T-helper 1 cell treated with Interleukin-12 subunit alpha and Interleukin-12 subunit beta and Interleukin-4 antibody, amounts not matched to agents 30 ng/mL and 1 ng/mL, for 36 hours (primary cell): ENCODE data around the gene IQGAP1. TPM values are rescaled to one million over a fixed set of nuclear protein-coding genes. Genes with fewer than 3 reads are reported as not detected.

Source experiments
- intact Hi-C: fragments of 100-400 bp; cut with micrococcal nuclease; formaldehyde crosslinking; loops from one replicate; pipeline ENCODE4 v1.15.1; 2024
- total RNA-seq: library from RNA; stranded (reverse); gene quantifications from 2 replicates; pipeline ENCODE4 v1.2.3, GENCODE V29; 2022

Gene IQGAP1
- total RNA-seq, 1 donor from 2014 or later: 196 TPM

GRCh38 chr15:90435652-90436337, 47.8 kb downstream of the IQGAP1 start:
- intact Hi-C loops: no loop called here

DNA sequence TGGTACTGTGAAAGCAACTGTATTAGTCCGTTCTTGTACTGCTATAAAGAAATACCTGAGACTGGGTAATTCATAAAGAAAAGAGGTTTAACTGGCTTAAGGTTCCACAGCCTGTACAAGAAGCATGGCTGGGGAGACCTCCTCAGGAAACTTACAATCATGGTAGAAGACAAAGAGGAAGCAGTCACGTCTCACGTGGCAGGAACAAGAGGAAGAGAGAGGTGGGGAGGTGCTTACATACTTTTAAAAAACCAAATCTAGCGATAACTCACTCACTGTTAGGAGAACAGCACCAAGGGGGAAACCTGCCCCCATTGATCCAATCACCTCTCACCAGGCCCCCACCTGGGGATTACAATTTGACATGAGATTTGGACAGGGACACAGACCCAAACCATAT, 48.9 kb downstream of the IQGAP1 start:
- intact Hi-C loops: no loop called here

GRCh38 chr15:90437516-90437915, 49.5 kb downstream of the IQGAP1 start:
- intact Hi-C loops: no loop called here

DNA sequence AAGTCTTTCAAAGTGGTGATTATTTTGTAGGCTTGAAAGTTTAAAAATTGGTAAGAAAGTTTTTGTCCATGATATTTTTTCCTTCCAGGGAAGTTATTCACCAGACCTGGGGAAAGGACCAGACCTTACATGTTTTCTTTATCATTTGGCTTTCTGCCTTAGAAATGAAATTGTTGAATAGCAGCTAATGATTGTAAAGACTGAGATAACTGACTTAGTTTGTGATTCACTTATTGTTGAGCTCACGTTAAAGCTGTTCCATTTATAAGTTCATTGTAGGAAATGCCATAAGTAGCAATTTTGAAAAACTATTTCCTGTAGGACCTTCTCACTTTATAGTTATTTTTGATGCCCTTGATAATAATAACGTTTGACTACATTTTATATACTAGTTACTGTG, 51.9 kb downstream of the IQGAP1 start:
- intact Hi-C loops: no loop called here

DNA sequence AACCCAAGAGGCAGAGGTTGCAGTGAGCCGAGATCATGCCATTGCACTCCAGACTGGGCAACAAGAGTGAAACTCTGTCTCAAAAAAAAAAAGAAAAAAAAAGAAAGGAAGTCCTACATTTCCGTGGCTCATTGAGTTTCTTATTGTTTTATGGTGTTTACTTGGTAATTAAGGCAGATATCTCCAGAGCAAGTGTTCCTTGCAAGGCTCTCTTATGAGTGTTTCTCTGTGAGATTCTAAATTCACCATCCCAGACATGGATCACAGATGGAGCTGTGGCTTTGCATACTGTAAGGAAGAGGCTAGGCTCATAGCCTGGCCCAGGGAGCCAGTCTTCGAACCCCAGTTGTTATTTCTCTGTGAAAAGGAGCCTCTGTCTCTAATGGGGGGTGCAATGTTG, 53.0 kb downstream of the IQGAP1 start:
- intact Hi-C loops: no loop called here

GRCh38 chr15:90442423-90442822, 54.4 kb downstream of the IQGAP1 start:
- intact Hi-C loops: no loop called here

- intact Hi-C loops: no loop called here
Measured at GRCh38 chr15:90449206-90449735, 61.2 kb downstream of the IQGAP1 start.

DNA sequence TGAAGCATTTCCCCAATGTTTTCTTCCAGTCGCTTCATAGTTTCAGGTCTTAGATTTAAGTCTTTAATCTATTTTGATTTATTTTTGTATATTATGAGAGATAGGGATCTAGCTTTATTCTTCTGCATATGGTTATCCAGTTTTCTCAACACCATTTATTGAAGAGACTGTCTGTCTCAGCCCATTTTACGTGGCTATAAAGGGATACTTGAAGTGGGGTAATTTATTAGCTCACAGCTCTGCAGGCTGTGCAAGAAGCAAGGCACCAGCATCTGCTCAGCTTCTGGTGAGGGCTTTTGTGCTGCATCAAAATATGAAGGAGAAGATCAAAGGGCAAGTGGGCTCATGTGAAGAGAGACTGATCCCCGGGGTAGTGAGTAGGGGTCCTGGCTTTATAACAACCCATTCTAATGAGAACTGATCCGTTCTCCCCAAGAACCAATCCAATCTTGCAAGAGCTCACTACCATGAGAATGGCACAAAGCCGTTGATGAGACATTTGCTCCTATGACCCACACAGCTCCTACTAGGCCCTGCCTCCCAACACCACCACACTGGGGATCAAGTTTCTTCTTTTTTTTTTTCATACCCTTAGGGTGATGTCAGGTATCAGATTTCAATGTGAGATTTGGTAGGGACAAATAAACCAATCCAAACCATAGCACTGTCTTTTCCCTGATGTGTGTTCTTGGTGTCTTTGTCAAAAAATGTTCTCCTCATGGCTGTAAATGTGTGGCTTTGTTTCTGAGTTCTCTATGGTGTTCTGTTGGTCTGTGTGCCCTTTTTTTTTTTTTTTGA, 63.2 kb downstream of the IQGAP1 start:
- intact Hi-C loops: no loop called here

GRCh38 chr15:90456236-90456635, 68.2 kb downstream of the IQGAP1 start:
- intact Hi-C loops: no loop called here

DNA sequence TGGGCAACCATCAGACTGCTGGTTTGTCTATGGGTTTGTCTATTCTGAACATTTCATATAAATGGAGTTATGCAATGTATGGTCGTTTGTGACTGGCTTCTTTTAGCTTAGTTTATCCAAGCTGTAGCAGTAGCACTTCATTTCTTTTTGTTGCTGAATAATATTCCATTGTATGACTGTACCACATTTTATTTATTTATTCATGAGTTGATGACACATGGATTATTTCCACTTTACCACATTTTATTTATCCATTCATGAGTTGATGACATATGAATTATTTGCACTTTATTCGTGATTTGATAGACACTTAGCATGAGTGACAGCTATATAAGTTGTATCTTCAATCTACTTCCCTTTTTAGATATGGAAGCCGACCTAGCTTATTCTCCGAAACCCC, 70.0 kb downstream of the IQGAP1 start:
- intact Hi-C loops: no loop called here

DNA sequence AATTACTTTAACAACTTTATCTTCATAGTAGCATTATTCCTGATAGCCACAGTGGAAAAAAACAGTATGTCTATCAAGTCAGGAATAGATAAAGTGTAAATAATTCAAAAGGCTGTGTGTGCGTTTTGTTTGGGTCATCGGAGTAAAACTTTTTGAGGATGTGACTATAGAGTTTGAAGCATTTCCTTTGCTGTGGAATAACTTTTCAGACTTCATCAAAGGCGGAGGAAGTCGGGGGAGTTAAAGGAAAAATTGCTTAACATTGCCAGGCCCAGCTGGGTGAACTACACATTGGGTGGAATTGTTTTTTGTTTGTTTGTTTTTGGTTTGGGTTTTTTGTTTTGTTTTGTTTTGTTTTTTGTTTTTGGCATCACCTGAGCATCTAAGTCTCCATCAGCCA, 71.3 kb downstream of the IQGAP1 start:
- intact Hi-C loops: no loop called here

GRCh38 chr15:90460142-90460824, 72.2 kb downstream of the IQGAP1 start:
- intact Hi-C loops: no loop called here

GRCh38 chr15:90463381-90463780, 75.3 kb downstream of the IQGAP1 start:
- intact Hi-C loops: no loop called here

DNA sequence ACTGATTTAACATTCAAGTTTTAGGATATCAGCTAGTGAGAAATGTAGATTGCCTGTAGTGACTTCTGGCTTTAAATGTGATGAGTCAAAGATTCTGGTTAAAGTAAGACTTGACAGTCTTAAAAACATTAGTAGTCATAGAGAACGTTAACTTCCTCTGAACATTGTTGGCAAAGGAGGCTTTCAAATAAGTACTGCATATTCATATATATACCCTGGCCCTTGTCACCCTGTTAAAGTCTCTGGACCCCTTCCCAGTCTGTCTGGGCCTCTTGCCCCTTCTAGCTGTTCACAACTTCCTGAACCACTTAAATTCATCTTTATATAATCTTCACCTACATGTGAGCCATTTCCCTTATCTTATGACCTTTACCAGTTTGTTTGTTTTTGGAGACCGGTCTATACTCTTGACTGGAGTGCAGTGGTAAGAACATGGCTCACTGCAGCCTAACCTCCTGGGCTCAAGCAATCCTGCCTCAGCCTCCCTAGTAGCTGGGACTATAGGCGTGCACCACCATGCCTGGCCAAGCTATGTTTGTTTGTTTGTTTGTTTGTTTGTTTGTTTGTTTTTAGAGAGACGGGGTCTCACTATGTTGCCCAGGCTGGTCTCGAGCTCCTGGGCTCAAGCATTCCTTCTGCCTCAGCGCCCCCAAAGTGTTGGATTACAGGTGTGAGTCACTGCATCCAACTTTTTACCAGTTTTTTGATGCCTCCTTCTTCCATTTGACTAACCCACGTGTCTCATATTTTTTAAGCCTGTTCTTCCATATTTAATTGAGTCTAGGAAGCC, 77.3 kb downstream of the IQGAP1 start:
- intact Hi-C loops: no loop called here

DNA sequence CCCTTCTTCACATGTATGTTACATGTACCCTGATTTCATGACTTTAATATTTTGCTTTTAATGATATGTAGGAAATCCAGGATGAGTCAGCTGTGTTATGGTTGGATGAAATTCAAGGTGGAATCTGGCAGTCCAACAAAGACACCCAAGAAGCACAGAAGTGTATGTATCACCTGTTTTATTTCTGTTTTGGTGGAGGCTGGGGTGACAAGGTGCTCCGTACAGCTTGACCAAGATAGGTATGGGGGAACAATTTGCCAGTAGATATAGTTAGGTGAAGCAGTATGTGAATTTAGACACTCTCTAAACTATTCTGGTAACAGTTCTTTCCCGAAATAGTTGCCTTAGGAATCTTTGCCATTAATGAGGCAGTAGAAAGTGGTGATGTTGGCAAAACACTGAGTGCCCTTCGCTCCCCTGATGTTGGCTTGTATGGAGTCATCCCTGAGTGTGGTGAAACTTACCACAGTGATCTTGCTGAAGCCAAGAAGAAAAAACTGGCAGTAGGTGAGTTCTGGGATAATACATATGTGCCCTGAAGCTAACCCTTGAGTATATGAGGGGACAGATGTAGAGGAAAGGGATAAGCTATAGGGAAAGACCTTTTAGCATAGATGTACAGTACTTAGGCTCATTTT, 78.0 kb downstream of the IQGAP1 start:
- intact Hi-C loops: no loop called here

GRCh38 chr15:90469723-90470122, 81.7 kb downstream of the IQGAP1 start:
- intact Hi-C loops: no loop called here

DNA sequence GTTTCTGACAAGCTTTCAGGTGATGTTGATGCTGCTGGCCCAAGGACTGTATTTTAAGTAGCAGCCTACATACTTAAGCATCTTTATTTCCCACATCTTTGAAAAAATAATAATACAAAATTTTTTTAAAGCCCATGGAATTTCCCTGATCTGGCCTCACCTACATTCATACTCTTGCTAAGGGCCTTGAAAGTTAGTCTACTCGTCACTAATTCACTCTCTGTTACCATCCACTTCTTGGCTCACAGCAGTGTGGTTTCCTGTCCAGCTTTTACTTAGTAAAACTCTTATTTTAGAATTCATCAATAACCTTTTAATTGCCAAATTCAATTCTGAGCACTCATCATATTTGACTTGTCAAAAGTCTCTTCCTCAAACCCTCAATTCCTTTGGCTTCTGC, 82.4 kb downstream of the IQGAP1 start:
- intact Hi-C loops: no loop called here

GRCh38 chr15:90471126-90471525, 83.1 kb downstream of the IQGAP1 start:
- intact Hi-C loops: no loop called here

GRCh38 chr15:90471769-90472168, 83.7 kb downstream of the IQGAP1 start:
- intact Hi-C loops: no loop called here

GRCh38 chr15:90478846-90479481, 90.9 kb downstream of the IQGAP1 start:
- intact Hi-C loops: no loop called here
